ENCODE results near the gene PMFBP1.

Gene PMFBP1

GRCh38 chr16:72182976-72183375 is 11.0 kb upstream of the PMFBP1 start:
- DNase-seq = peak; percentile 23 to 61 (median 32)

- no peak for DNase-seq
Measured at GRCh38 chr16:72179204-72179970, 7.4 kb upstream of the PMFBP1 start.

GRCh38 chr16:72174726-72175125 is 2.8 kb upstream of the PMFBP1 start:
- DNase-seq = peak in 2 of 4 experiments; percentile 29 to 39

- no peak for DNase-seq
Measured at GRCh38 chr16:72173997-72174396, 2.0 kb upstream of the PMFBP1 start.

- no peak for DNase-seq
Measured at GRCh38 chr16:72171236-72171635, 719 bp downstream of the PMFBP1 start.

- no peak for DNase-seq
Measured at GRCh38 chr16:72169708-72170107, 2.2 kb downstream of the PMFBP1 start.

- no peak for DNase-seq
Measured at GRCh38 chr16:72168365-72168764, 3.6 kb downstream of the PMFBP1 start.

- DNase-seq = no peak
Measured at GRCh38 chr16:72166954-72167561, 4.9 kb downstream of the PMFBP1 start.

GRCh38 chr16:72166151-72166550 is 5.8 kb downstream of the PMFBP1 start:
- peak in 3 of 4 experiments; percentile 21 to 48 (median 41) for DNase-seq

GRCh38 chr16:72164691-72165090 is 7.3 kb downstream of the PMFBP1 start:
- DNase-seq = no peak

GRCh38 chr16:72162105-72162692 is 9.8 kb downstream of the PMFBP1 start:
- DNase-seq = no peak

GRCh38 chr16:72159801-72160200 is 12.2 kb downstream of the PMFBP1 start:
- DNase-seq = no peak

GRCh38 chr16:72159386-72159785 is 12.6 kb downstream of the PMFBP1 start:
- DNase-seq = no peak

GRCh38 chr16:72149676-72150464 is 22.1 kb downstream of the PMFBP1 start:
- no peak for DNase-seq

GRCh38 chr16:72142476-72142875 is 29.5 kb downstream of the PMFBP1 start:
- DNase-seq = peak in 2 of 4 experiments; percentile 32 to 34

- no peak for DNase-seq
Measured at GRCh38 chr16:72139908-72140307, 32.0 kb downstream of the PMFBP1 start.

GRCh38 chr16:72138064-72138572 is 33.8 kb downstream of the PMFBP1 start:
- no peak for DNase-seq

GRCh38 chr16:72137380-72138063 is 34.4 kb downstream of the PMFBP1 start:
- no peak for DNase-seq

- no peak for DNase-seq
Measured at GRCh38 chr16:72134507-72134906, 37.4 kb downstream of the PMFBP1 start.

GRCh38 chr16:72132726-72133125 is 39.2 kb downstream of the PMFBP1 start:
- peak in 3 of 4 experiments; percentile 45 to 60 (median 58) for DNase-seq

GRCh38 chr16:72131036-72131435 is 40.9 kb downstream of the PMFBP1 start:
- peak; percentile 83 to 96 (median 94) for DNase-seq

All from suppressor macrophage (primary cell).